HG02884 (cell line): ENCODE results near the gene CD151.

Source experiments
- ATAC-seq: cut with Tn5 transposase; IDR thresholded peaks from one replicate; pipeline ENCODE4 v1.9.1; 2021; ENCODE audit warnings: mild to moderate bottlenecking, moderate library complexity; ENCODE audit not compliant: unreplicated experiment

Gene CD151

GRCh38 chr11:869399-870126 lies 36.8 kb downstream of the CD151 start:
- no peak for ATAC-seq

GRCh38 chr11:870127-870413 lies 37.3 kb downstream of the CD151 start:
- no peak for ATAC-seq

- no peak for ATAC-seq
Observed at GRCh38 chr11:870418-870817, 37.7 kb downstream of the CD151 start.

GRCh38 chr11:871472-871871 lies 38.7 kb downstream of the CD151 start:
- ATAC-seq = no peak

- ATAC-seq = no peak
Observed at GRCh38 chr11:872799-873198, 40.0 kb downstream of the CD151 start.

GRCh38 chr11:873706-874105 lies 41.0 kb downstream of the CD151 start:
- no peak for ATAC-seq

GRCh38 chr11:875203-875602 lies 42.5 kb downstream of the CD151 start:
- no peak for ATAC-seq

- ATAC-seq = no peak
Observed at GRCh38 chr11:875769-876301, 43.1 kb downstream of the CD151 start.

- ATAC-seq = no peak
Observed at GRCh38 chr11:876545-876944, 43.8 kb downstream of the CD151 start.

- no peak for ATAC-seq
Observed at GRCh38 chr11:877565-877964, 44.8 kb downstream of the CD151 start.

- ATAC-seq = no peak
Observed at GRCh38 chr11:880447-880846, 47.7 kb downstream of the CD151 start.

- ATAC-seq = no peak
Observed at GRCh38 chr11:882596-882995, 49.8 kb downstream of the CD151 start.

- ATAC-seq = no peak
Observed at GRCh38 chr11:883527-883926, 50.8 kb downstream of the CD151 start.

- ATAC-seq = no peak
Observed at GRCh38 chr11:884578-885070, 51.9 kb downstream of the CD151 start.

GRCh38 chr11:886568-886967 lies 53.8 kb downstream of the CD151 start:
- no peak for ATAC-seq

- ATAC-seq = no peak
Observed at GRCh38 chr11:887589-887988, 54.8 kb downstream of the CD151 start.
